EL (cell line): Measurements from ENCODE around the gene TSPAN3.

Experiments used
- DNase-seq: peaks from one replicate; pipeline ENCODE4 v3.0.0-alpha.2; 2016

The TSPAN3 gene

GRCh38 chr15:77048135-77048876 is 22.6 kb downstream of the TSPAN3 start:
- peak; percentile 46 for DNase-seq

- DNase-seq, result no peak
These were observed 24.1 kb downstream of the TSPAN3 start for GRCh38 chr15:77046704-77047412.

DNA sequence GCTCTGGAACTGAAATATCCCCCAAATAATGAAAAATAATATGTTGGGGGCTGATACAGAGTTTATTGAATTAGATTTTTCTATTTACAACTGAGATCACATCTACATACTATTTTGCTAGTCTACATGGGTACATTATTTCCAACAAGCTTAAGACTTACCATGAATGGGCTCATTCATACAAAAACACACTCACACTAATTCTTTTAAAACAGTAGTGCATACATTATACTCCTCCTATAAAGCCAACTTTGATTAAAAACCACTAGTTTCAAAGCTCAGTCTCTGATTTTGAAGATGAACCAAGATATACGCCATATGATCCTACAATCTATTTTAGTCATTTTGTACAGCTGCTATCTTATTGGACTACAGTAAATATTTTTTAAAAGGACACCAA is 24.9 kb downstream of the TSPAN3 start:
- no peak for DNase-seq

DNA sequence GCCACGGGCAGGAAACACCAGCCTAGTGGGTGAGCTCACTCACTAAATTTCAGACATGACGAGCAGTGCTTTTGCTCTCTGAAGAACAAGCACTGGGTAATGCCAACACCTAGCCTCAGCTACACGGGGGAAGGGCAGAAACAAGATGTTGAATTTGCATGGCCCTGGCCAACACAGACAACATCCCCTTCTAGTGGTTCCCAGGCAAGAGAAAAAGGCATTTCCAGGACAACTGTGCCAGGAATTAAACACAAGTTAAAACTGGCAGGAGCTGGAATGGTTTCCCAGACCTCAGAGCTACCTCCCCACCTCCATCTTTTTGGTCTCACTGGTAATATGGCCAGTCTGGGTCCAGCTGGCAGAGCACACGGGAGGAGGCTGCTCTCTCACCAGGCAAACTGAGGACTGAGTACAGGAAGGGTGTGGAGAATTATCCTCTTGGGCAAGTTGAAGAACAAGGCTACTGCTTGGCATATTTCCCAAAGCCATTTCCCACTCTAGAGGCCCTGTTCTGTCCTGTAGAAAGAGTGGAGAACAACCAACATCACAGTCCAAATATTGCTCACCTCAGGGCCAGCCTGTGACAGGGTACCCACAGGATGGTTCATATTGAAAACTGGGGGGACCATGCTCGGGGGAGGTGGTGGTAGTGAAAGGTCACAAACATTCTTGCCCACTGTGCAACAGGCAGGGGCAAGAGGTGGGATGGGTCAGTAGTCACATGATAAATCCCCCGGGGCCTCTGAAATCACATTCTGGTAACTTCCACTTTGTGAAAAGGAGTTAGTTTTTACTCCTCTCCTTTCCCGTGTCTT is 26.5 kb downstream of the TSPAN3 start:
- DNase-seq, result no peak

DNA sequence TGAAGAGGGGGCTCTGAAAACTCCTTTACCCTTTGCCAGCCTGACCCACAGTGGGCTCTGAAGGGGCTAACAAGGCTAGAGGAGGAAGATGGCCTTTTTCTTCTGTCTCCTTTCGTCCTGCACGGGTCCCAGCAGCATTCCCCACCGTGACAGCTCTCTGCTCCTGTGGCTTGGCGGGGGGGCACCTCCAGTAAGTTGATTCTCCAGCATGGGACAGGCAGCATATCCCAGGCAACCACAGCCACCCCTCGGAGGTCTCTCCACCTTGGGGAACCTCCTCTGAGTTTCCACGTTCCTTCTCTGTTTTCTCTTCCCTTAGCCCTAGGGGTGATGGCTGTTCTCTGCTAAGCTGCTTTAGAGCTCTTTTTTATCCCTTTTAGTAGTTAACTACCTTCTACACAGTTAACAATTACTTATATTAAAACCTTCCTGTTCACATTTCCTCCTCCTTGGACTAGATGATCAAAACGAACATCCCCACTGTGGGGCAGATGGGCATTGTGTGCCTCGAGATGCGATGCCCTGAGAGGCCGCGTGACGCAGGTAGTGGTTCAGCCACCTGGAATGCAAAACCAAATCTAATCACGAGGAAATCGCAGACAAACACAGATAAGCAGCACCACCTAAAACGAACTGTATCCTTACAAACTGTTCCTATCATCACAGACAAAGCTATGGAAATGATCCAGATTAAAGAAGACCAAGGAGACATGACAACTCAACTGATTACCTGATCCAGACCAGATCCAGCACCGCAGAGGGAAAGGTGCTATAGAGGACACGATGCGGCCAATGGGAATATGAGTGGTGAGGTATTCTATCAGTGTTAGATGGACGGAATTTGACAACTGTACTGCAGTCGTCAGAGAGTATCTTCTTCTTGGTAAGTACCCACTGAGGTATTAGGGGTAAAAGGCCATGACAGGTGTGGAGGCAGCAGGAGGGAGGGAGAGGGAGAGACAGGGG is 27.7 kb downstream of the TSPAN3 start:
- no peak for DNase-seq

- no peak for DNase-seq
These were observed 28.5 kb downstream of the TSPAN3 start for GRCh38 chr15:77042245-77042919.

GRCh38 chr15:77040673-77041072 is 30.2 kb downstream of the TSPAN3 start:
- no peak for DNase-seq

- no peak for DNase-seq
These were observed 31.1 kb downstream of the TSPAN3 start for GRCh38 chr15:77039848-77040247.

- DNase-seq, result no peak
These were observed 31.7 kb downstream of the TSPAN3 start for GRCh38 chr15:77039217-77039533.

- no peak for DNase-seq
These were observed 32.3 kb downstream of the TSPAN3 start for GRCh38 chr15:77038312-77039216.

- DNase-seq, result no peak
These were observed 33.3 kb downstream of the TSPAN3 start for GRCh38 chr15:77037388-77038209.

DNA sequence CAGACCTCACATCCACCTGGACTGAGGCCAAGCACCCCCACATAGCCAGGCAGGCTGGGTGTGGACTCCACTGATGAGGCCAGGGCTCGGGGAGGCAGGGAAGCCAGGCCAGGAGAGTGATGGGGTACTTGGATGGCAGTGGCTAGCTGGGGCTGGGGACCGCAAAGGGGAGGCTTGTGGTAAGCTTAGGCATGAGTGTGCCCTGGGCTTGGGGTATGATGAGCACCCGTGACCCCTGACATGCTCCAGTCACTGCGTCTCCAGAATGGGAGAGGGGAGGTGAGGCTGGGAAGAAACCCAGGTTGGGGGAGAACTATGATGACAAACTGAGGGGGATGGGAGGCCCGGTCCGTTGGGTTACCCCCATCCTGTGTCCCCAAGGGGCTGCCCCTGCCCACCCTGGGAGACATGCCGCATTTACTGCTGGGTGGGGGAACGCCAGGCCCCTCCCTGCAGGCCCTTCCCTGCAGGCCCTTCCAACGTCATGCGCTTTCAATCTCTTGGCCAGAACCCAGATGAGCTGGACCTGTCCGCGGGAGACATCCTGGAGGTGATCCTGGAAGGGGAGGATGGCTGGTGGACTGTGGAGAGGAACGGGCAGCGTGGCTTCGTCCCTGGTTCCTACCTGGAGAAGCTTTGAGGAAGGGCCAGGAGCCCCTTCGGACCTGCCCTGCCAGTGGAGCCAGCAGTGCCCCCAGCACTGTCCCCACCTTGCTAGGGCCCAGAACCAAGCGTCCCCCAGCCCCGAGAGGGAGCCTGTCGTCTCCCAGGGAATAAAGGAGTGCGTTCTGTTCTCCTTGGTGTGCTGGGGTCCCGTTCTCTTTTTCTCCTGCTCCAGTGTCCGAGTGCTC is 34.1 kb downstream of the TSPAN3 start:
- no peak for DNase-seq

DNA sequence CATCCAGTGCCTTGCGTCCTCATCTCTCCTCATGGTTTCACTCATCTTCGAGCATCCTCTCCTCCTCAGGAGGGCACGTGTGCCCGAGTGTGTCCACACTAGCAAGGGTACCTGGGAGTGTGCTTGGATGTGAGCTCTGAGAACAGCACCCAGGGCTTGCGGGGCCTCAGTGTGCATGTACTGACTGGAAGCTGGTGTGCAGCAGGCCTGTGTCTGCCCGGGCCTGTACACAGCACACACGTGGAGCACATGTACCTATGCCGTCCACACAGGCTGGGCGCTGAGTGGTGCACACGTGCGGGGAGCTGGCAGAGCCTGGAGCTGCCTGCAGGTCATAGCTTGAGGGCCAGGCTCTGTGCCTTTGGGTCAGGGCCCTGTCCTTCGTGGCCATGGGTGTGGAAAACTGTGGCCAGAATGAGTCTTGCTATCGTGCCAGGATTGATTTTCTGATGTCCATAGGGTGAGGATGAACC is 34.9 kb downstream of the TSPAN3 start:
- DNase-seq, result no peak

DNA sequence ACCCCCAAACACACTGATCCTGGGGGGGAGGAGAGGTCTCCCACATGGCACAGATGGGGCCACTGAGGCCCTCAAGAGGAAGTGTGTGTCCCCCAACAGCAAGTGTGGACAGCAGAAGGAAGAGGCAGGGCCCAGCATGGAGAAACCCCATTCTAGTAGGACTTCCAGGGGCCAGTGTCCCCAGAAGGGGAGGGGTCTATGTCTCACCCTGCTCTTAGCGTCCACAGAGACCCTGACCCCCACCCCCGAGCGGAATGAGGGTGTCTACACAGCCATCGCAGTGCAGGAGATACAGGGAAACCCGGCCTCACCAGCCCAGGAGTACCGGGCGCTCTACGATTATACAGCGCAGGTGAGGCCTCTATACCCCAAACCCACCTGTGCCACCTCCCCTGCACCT is 35.3 kb downstream of the TSPAN3 start:
- DNase-seq, result no peak

- no peak for DNase-seq
These were observed 36.0 kb downstream of the TSPAN3 start for GRCh38 chr15:77034695-77035489.

DNA sequence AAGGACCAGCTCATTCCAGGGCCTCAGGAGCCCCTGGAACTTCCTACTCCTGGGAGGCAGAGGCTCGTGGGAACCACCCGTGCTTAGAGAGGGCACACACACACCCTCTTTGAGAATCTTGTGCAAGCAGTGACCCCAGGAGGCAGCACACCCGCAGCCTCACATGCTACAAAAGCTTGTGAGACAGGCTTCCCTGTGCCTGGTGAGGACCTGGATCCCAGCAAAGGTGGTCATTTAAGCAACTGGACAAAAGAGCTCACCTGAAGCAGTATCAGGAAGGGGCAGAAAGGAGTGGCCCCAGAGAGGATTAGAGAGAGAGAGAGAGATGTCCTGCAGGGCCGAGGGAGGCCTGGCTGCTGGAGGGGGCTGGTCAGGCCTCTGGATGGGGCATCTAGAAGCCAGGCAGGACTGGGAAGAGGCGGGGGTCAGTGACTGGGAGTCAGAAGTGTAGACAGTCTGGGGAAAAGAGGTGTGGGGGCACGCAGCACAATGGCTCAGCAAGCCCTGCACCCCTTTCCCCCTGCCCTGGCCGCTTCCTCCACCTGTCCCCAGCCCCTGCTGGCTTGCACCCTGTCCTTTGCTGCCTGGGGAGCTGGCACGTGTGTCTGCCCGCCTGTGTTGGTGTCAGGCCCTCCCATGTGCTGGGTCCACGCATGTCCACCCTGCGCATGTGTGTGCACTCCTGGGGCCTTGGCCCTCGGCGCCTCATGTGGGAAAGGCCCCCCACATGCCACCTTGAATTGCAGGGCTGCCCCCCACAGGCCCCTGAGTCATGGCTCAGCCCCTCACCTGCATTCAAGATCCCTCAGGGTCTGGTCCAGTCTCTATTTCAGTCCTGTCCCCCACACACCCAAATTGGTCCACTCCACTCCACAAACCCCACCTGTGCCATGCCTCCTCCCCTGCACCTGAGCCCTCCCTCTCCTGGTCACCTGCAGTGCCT is 36.9 kb downstream of the TSPAN3 start:
- no peak for DNase-seq

DNA sequence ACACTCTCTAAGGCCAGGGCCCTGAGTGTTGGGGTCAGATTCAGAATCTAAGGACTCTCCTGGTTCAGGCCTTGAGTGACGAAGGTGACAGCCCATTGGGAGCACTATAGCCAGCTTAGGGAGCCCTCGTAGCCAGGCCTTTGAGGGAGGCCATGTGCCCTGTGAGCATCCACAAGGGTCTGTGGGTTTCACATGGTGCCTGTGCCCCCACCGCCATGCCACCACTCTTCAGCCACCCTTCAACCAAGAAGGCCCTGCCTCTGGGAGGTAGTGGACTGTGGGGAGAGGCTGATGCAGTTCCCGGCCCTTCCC is 37.5 kb downstream of the TSPAN3 start:
- DNase-seq, result no peak
